Stimulated activated CD4-positive, alpha-beta T cell treated with anti-CD3 and anti-CD28 coated beads, Interleukin-4, amount 100 ng/mL, for 1 hour (primary cell): ENCODE data around the gene BCAN.

ENCODE experiments used
- DNase-seq: peaks from one replicate; pipeline ENCODE4 v3.0.0-alpha.2; 2020

BCAN gene

GRCh38 chr1:156700736-156701531 lies 59.0 kb downstream of the BCAN start:
- DNase-seq = no peak

GRCh38 chr1:156703336-156703735 lies 61.4 kb downstream of the BCAN start:
- DNase-seq = no peak

GRCh38 chr1:156703741-156704140 lies 61.8 kb downstream of the BCAN start:
- DNase-seq = no peak

GRCh38 chr1:156704166-156704711 lies 62.3 kb downstream of the BCAN start:
- no peak for DNase-seq

GRCh38 chr1:156704930-156705320 lies 63.0 kb downstream of the BCAN start:
- peak; percentile 54 for DNase-seq

GRCh38 chr1:156705321-156705917 lies 63.5 kb downstream of the BCAN start, which contains the start of gene CRABP2:
TSS of gene CRABP2 (minus strand) at chr1:156705583. CDS start at chr1:156705446, 137 bp downstream.
- peak; percentile 22 for DNase-seq

- DNase-seq = peak; percentile 78
These were observed 64.2 kb downstream of the BCAN start for GRCh38 chr1:156705918-156706656.

- peak; percentile 30 for DNase-seq
These were observed 64.9 kb downstream of the BCAN start for GRCh38 chr1:156706657-156707416.

- DNase-seq = no peak
These were observed 65.7 kb downstream of the BCAN start for GRCh38 chr1:156707417-156708217.

GRCh38 chr1:156708218-156708661 lies 66.3 kb downstream of the BCAN start:
- DNase-seq = no peak

- DNase-seq = no peak
These were observed 67.1 kb downstream of the BCAN start for GRCh38 chr1:156709031-156709430.
